ENCODE data around the gene MRC1. TPM values are rescaled to one million over a fixed set of nuclear protein-coding genes. Genes with fewer than 3 reads are reported as not detected.

MRC1 gene
- total RNA-seq, 2 donors from 2014 or later: 10.8 to 26.0 TPM

DNA sequence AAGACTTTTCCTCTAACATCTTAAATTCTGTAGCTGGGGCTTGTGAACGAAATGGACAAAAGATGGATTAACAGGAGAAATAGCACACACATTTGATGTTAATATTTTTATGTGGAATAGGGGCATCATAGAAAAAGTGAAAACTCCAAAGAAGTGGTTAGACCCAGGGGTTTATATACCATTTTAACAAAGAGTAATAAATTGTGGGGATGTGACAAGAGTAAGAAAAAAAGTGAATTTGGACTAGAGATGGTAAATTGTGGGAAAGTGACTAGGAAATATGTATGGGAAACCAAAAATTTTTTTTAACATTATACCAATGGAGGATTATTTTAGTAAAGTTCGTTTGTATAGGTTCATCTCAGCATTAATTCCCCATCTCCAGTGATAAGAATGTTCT is 150.7 kb downstream of the MRC1 start:
- Histone ChIP-seq H3K9me3 (peaks cover 0 to 8% of the 10 kb centered on the region in 2 donors), H3K4me3 (no peak overlapping the region), H3K36me3 (no peaks in the 10 kb centered on the region), H3K27me3 (no peaks in the 10 kb centered on the region), H3K27ac (no peak overlapping the region), H3K4me1 (no peaks in the 10 kb centered on the region)
- TF ChIP-seq CTCF (IDR thresholded peaks at IDR 0.05): no peak
- DNase-seq (ENCODE audit: low spot score): no peak

MicroRNA genes within 50 kb of the gene (microRNA counts, 767-probe panel; counts per million panel counts)
- microRNA hsa-miR-511: 0 to 1,558 counts per million in 2 donors

Small RNA genes lying within 50 kb of the gene (microRNA-seq; reads per million reads assigned to microRNA genes)
- gene MIR511 (ENCODE audit: borderline number of aligned reads in 2 of 2, borderline replicate concordance in 1 of 2): 14.8 to 29.0 reads per million in 2 donors

Other genes with a start within 250 kb of the MRC1 start
- gene HACD1, start 192.0 kb upstream of the MRC1 start, total RNA-seq: 100 to 1,000 TPM; 101 to 143 TPM
- gene STAM, start 165.2 kb upstream of the MRC1 start, total RNA-seq: 10 to 100 TPM; 28.9 to 38.0 TPM
- gene TMEM236, start 57.1 kb upstream of the MRC1 start, total RNA-seq: under 1 TPM; 0.41 to 0.90 TPM
- not detected for gene SLC39A12, start 142.6 kb downstream of the MRC1 start, total RNA-seq

Data from right atrium auricular region (tissue), 2 donors.